Measurements from ENCODE around the gene FOXRED1.

FOXRED1 gene

DNA sequence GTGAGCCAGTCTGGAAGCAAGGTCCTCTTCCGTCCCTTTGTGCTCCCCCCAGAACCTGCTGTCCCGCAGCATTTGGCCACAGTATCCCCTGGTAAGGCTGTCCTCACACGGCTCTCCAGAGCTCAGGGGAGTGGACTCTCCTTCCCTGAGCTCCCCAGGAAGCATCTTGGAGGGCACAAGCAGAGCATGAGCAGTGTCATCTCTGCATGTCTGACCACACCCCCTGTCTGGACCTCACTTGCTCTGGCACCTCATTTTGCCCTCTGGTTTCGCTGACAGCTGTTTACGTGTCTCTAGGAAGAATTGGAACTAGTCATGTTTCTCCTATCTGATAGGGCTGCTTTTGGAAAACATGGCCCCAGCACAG lies 50.4 kb downstream of the FOXRED1 start:
- no peak for TF ChIP-seq RAD21 (IDR thresholded peaks at IDR 0.05; ENCODE audit: low read depth)
- TF ChIP-seq ZBTB7A (IDR thresholded peaks at IDR 0.05; ENCODE audit: low read depth), result no peak
- TF ChIP-seq TCF12 (IDR thresholded peaks at IDR 0.05; ENCODE audit: low read depth), result no peak
- TF ChIP-seq EP300 (IDR thresholded peaks at IDR 0.05; ENCODE audit: borderline replicate concordance), result no peak

DNA sequence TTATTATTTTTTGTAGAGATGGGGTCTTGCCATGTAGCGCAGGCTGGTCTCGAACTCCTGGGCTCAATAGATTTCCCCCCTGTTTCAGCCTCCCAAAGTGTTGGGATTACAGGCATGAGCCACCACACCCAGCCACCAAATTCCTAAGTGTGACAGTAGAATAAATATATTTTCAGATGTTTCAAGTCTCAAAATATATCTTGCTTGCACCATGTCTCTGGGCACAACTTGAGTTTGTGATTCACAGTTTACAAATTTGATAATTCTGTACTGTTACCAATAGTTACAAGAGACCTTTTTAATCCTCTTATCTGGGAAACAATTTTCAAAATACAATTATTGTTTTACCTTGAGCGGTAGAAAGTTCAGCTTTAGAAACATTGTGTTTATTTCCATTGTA lies 54.0 kb downstream of the FOXRED1 start:
- TF ChIP-seq NFIC (IDR thresholded peaks at IDR 0.05) (no peak), YY1 (IDR thresholded peaks at IDR 0.05; ENCODE audit: low read depth) (no peak), CEBPB (IDR thresholded peaks at IDR 0.05) (no peak), TAF1 (IDR thresholded peaks at IDR 0.05; ENCODE audit: low read depth) (no peak), TCF12 (IDR thresholded peaks at IDR 0.05; ENCODE audit: low read depth) (no peak), RAD21 (IDR thresholded peaks at IDR 0.05; ENCODE audit: low read depth) (no peak), EP300 (IDR thresholded peaks at IDR 0.05; ENCODE audit: borderline replicate concordance) (no peak)
- TF ChIP-seq, protein P1, sequence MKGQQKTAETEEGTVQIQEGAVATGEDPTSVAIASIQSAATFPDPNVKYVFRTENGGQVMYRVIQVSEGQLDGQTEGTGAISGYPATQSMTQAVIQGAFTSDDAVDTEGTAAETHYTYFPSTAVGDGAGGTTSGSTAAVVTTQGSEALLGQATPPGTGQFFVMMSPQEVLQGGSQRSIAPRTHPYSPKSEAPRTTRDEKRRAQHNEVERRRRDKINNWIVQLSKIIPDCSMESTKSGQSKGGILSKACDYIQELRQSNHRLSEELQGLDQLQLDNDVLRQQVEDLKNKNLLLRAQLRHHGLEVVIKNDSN (IDR thresholded peaks at IDR 0.05), result no peak

DNA sequence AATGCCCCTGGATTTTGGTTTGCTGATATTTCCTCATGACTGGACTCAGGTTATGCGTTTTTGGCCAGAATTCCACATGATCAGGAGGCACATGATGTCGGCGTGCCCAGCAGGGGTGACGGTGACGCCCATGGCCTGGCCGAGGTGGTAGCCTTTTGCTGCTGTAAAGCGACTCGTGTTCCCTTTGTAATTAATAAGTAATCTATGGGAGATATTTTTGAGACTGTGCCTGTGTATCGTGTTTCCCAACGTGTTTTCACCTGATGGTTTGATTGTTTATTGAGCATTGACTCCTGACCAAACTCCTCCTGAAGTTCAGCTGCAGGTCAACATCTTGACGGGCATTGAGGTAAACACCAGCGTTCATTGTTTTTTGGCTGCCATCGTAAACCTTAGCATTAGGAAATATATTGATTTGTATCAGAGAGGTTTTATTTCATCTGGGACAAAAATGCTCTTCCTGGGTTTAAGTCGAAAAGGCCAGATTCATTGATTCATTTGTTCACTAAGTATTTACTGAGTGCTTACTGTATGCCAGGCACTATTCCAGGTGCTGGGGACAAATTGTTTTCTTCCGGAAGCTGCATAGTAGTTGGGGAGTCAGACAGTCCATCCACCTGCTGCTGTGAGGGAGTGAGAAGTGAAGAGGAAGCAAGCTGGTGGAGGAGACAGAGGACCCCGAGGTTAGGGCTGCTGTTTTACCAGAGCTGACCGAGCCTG lies 58.5 kb downstream of the FOXRED1 start:
- no peak for TF ChIP-seq TCF12 (IDR thresholded peaks at IDR 0.05; ENCODE audit: low read depth)
- TF ChIP-seq, protein P2, sequence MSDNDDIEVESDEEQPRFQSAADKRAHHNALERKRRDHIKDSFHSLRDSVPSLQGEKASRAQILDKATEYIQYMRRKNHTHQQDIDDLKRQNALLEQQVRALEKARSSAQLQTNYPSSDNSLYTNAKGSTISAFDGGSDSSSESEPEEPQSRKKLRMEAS (IDR thresholded peaks at IDR 0.05), result no peak
- TF ChIP-seq, protein P1 (IDR thresholded peaks at IDR 0.05), result no peak
- TF ChIP-seq NFIC (IDR thresholded peaks at IDR 0.05), result no peak
- no peak for TF ChIP-seq TEAD4 (IDR thresholded peaks at IDR 0.05)
- TF ChIP-seq TAF1 (IDR thresholded peaks at IDR 0.05; ENCODE audit: low read depth), result no peak
- TF ChIP-seq CEBPB (IDR thresholded peaks at IDR 0.05), result no peak
- TF ChIP-seq YY1 (IDR thresholded peaks at IDR 0.05; ENCODE audit: low read depth), result no peak
- no peak for TF ChIP-seq CREB1 (IDR thresholded peaks at IDR 0.05; ENCODE audit: low read depth)
- no peak for TF ChIP-seq EP300 (IDR thresholded peaks at IDR 0.05; ENCODE audit: borderline replicate concordance)
- no peak for TF ChIP-seq RAD21 (IDR thresholded peaks at IDR 0.05; ENCODE audit: low read depth)
- no peak for TF ChIP-seq ZBTB7A (IDR thresholded peaks at IDR 0.05; ENCODE audit: low read depth)
- TF ChIP-seq FOXM1 (IDR thresholded peaks at IDR 0.05; ENCODE audit: borderline replicate concordance, low read depth), result no peak
- no peak for TF ChIP-seq EGR1 (IDR thresholded peaks at IDR 0.05)
- TF ChIP-seq, protein P3, sequence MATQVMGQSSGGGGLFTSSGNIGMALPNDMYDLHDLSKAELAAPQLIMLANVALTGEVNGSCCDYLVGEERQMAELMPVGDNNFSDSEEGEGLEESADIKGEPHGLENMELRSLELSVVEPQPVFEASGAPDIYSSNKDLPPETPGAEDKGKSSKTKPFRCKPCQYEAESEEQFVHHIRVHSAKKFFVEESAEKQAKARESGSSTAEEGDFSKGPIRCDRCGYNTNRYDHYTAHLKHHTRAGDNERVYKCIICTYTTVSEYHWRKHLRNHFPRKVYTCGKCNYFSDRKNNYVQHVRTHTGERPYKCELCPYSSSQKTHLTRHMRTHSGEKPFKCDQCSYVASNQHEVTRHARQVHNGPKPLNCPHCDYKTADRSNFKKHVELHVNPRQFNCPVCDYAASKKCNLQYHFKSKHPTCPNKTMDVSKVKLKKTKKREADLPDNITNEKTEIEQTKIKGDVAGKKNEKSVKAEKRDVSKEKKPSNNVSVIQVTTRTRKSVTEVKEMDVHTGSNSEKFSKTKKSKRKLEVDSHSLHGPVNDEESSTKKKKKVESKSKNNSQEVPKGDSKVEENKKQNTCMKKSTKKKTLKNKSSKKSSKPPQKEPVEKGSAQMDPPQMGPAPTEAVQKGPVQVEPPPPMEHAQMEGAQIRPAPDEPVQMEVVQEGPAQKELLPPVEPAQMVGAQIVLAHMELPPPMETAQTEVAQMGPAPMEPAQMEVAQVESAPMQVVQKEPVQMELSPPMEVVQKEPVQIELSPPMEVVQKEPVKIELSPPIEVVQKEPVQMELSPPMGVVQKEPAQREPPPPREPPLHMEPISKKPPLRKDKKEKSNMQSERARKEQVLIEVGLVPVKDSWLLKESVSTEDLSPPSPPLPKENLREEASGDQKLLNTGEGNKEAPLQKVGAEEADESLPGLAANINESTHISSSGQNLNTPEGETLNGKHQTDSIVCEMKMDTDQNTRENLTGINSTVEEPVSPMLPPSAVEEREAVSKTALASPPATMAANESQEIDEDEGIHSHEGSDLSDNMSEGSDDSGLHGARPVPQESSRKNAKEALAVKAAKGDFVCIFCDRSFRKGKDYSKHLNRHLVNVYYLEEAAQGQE (IDR thresholded peaks at IDR 0.05; ENCODE audit: low read depth), result no peak

All from Ishikawa (cell line).